ENCODE results near the gene TAP1.

The TAP1 gene, protein sequence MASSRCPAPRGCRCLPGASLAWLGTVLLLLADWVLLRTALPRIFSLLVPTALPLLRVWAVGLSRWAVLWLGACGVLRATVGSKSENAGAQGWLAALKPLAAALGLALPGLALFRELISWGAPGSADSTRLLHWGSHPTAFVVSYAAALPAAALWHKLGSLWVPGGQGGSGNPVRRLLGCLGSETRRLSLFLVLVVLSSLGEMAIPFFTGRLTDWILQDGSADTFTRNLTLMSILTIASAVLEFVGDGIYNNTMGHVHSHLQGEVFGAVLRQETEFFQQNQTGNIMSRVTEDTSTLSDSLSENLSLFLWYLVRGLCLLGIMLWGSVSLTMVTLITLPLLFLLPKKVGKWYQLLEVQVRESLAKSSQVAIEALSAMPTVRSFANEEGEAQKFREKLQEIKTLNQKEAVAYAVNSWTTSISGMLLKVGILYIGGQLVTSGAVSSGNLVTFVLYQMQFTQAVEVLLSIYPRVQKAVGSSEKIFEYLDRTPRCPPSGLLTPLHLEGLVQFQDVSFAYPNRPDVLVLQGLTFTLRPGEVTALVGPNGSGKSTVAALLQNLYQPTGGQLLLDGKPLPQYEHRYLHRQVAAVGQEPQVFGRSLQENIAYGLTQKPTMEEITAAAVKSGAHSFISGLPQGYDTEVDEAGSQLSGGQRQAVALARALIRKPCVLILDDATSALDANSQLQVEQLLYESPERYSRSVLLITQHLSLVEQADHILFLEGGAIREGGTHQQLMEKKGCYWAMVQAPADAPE

DNA sequence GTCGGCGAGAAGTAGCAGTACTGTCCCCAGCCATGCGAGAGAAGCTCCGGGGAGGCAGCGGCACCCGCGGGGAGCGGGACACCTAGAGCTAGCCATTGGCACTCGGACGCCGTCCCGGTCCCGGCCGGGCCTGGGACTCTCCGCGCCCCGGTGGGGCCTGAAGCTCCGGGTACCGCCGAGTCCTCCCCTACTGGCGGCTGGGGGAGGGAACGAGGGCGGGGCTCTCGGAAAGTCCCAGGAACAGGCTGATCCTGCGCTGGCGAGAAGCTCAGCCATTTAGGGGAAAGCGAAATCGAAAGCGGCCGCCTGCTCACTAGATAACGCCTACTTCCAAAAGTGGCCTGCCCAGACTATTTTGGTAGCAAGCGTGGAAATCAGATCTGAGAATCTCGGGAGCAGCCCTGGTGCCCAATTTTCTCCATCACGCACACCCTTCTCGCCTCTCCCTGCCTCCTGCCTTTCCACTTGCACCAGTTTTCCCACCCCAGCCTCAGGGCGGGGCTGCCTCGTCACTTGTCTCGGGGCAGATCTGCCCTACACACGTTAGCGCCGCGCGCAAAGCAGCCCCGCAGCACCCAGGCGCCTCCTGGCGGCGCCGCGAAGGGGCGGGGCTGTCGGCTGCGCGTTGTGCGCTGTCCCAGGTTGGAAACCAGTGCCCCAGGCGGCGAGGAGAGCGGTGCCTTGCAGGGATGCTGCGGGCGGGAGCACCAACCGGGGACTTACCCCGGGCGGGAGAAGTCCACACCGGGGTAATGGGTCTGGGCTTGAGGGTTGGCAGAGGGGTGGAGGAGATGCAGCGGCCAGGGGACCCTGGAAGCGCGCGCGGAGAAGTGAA lies at the start of gene TAP1, which contains the start of gene PSMB9:
TAP1 (minus strand) TSS at position 164 of the 835 bp plus-strand sequence; CDS start at position 96, 68 bp downstream.
PSMB9 (plus strand) TSS at position 652 of the 835 bp plus-strand sequence; CDS start at position 690, 38 bp downstream.
- peak; percentile 73 for TF ChIP-seq CTCF (IDR thresholded peaks at IDR 0.05)

DNA sequence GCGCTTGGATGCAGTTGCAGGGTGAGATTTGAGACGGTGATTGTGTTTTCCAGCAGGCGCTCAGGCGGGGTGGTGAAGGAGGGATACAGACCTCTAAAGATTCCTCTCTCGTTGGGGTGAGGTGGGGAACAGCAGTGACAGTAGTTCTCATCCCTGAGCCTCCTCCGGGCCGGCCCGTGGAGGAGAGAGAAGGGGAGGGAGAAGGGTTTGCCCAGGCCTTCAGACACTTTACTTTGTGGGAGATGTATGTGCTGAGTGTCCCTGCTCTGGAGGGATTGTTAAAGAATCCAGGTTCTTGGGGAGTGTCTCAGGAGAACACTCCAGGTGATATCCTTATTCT lies 41.5 kb upstream of the TAP1 start:
- no peak for TF ChIP-seq CTCF (IDR thresholded peaks at IDR 0.05)

DNA sequence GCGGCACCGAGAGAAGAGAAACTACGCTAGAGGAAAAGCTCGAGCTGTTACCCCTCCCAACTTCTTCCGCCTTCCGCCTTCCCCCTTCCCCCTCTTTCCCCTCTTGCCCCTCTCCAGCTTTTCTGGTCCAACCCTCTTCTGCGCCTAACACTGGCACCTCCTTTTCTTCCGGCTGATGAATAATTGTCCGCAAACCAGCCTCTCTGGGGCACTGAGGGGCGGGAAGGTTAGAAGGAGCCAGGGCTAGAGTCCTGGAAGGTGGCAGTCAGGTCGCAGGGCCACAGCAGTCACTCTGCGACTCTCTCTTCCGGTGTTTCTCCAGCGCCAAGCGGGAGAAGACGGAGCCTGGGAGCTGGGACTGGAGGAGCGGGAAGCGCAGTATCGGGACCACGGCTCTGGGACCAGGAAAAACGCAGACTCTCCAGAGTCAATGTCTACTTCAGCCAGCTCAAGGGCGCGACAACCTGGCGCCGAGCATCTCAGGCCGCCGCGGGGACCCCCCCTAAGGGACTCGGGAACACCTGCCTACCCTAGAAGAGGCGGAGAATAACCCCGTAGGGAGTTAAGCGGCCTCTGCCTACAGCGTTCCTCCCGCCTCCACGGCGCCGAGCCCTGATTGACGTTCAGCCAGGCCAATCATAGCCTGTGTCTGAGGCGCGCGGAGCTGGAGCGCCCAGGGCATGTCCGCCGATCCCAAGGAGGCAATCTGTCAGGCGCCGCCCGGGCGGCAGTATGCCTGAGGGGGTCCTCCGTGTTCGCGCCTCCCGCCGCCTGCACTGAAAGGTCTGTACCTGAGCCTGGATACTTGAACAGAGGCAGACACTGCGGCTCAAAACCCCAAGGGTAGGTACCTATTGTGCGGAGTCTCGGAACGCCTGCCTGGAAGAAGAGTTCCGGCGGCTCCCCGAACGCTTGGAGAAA lies 40.8 kb upstream of the TAP1 start:
- no peak for TF ChIP-seq CTCF (IDR thresholded peaks at IDR 0.05)

DNA sequence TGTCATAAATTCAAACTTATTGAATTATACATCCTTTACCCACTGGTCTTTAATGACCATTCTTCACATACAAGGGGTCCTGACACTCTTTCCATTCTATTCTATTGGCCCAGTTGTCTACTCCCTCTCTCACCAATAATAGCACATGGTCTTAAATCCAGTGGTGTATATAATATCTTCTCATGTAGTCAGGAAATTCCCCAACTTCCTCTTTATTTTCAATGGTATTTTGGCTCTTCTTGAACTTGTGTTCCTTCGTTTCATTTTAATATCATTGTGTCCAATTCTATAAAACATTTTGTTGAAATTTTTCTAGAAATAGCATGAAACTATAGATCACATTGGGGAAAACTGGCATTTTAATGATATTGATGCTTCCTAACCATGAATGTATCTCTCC lies 37.3 kb upstream of the TAP1 start:
- no peak for TF ChIP-seq CTCF (IDR thresholded peaks at IDR 0.05)

GRCh38 chr6:32889533-32889932 lies 36.0 kb upstream of the TAP1 start:
- TF ChIP-seq CTCF (IDR thresholded peaks at IDR 0.05): no peak

- TF ChIP-seq CTCF (IDR thresholded peaks at IDR 0.05): no peak
Measured at GRCh38 chr6:32888576-32888975, 35.1 kb upstream of the TAP1 start.

Measured in LNCAP (cell line).